GM12878 (cell line): ENCODE results near the gene FGF12. TPM values are rescaled to one million over a fixed set of nuclear protein-coding genes. Genes with fewer than 3 reads are reported as not detected.

Experiments
- ATAC-seq: fragments of 200-7000 bp; cut with Tn5 transposase; 3 replicates; pipeline ENCODE4 v1.9.1; 2020; ENCODE audit warnings: mild to moderate bottlenecking, moderate library complexity
- BruUV-seq: library from RNA; stranded (reverse); fragments of 400-500 nt; replicated peaks from 2 replicates; lab custom pipeline; 2021; lab: Mats Ljungman, UMichigan
- CTCF ChIA-PET: fragments of 300-600 bp; sonication (Branson Sonifier 250); formaldehyde crosslinking; extraction: SDS; loops from one replicate; lab custom pipeline; 2021; ENCODE audit warnings: inconsistent platforms; lab: Yijun Ruan, JAX
- POLR2A ChIA-PET: fragments of 350-600 bp; formaldehyde crosslinking; extraction: SDS; loops from one replicate; lab custom pipeline; 2021; ENCODE audit warnings: inconsistent platforms; lab: Charles Lee
- RAD21 ChIA-PET: fragments of 300-600 bp; sonication (Branson Sonifier 250); formaldehyde crosslinking; loops from one replicate; lab custom pipeline; 2023; ENCODE audit warnings: antibody characterized with exemption; ENCODE audit not compliant: unreplicated experiment; lab: Charles Lee
- SMC1A ChIA-PET: fragments of 300-600 bp; sonication (Branson Sonifier 250); formaldehyde crosslinking; loops from one replicate; lab custom pipeline; 2023; ENCODE audit not compliant: unreplicated experiment, uncharacterized antibody; lab: Charles Lee
- DNase-seq: peaks from one replicate; pipeline ENCODE4 v3.0.0-alpha.2; 2011; ENCODE audit warnings: low read depth, low spot score
- FAIRE-seq: peaks from 3 replicates; lab custom pipeline; 2011; peaks lifted over from hg19 to GRCh38; lab: Jason Lieb, UNC
- H2AFZ ChIP-seq: 2 replicates; pipeline ENCODE4 v1.6.0; 2011; ENCODE audit warnings: low read depth, low read length, control low read depth; ENCODE audit not compliant: control insufficient read depth
- H3K27ac ChIP-seq: 2 replicates; pipeline ENCODE4 v1.5.1; 2011; ENCODE audit warnings: control low read depth; ENCODE audit not compliant: control insufficient read depth, insufficient read depth
- H3K27me3 ChIP-seq, 2 experiments: replicated peaks in 1 of 2; 2 replicates each; pipeline versions ENCODE4 v1.6.0 to v1.6.1; 2011; ENCODE audit warnings: low read length in 1 of 2; ENCODE audit not compliant: control insufficient read depth in 2 of 2, insufficient read depth in 2 of 2
- H3K36me3 ChIP-seq, 2 experiments: 2 replicates each; pipeline ENCODE4 v1.5.1; 2011; ENCODE audit warnings: low read length in 1 of 2; ENCODE audit not compliant: control insufficient read depth in 2 of 2, insufficient read depth in 2 of 2
- H3K4me1 ChIP-seq: 2 replicates; pipeline ENCODE4 v1.6.1; 2011; ENCODE audit warnings: mild to moderate bottlenecking, low read length, moderate library complexity, mixed read lengths; ENCODE audit not compliant: control insufficient read depth, insufficient read depth
- H3K4me2 ChIP-seq: 2 replicates; pipeline ENCODE4 v1.6.0; 2011; ENCODE audit warnings: control low read depth; ENCODE audit not compliant: control insufficient read depth, insufficient read depth
- H3K4me3 ChIP-seq: fragments of 200-600 bp; sonication (generic); 2 replicates; pipeline ENCODE4 v1.5.1; 2016
- H3K79me2 ChIP-seq: 2 replicates; pipeline ENCODE4 v1.6.0; 2011; ENCODE audit warnings: low read length; ENCODE audit not compliant: control insufficient read depth, insufficient read depth
- H3K9ac ChIP-seq: 2 replicates; pipeline ENCODE4 v1.8.0; 2011; ENCODE audit warnings: low read length, control low read depth, mixed read lengths; ENCODE audit not compliant: control insufficient read depth, insufficient read depth
- H3K9me3 ChIP-seq: replicated peaks from 3 replicates; pipeline ENCODE4 v1.5.1; 2011; ENCODE audit warnings: mild to moderate bottlenecking, low read length; ENCODE audit not compliant: control insufficient read depth, insufficient read depth
- H4K20me1 ChIP-seq: 2 replicates; pipeline ENCODE4 v1.6.0; 2011; ENCODE audit not compliant: control insufficient read depth, insufficient read depth
- CHD2 ChIP-seq: IDR thresholded peaks from 2 replicates; pipeline ENCODE4 v1.6.1; 2011; ENCODE audit warnings: low read depth, low read length, improper control_type of control experiment, borderline replicate concordance
- EP300 ChIP-seq, 2 experiments: fragments of 150-350 bp in 1 of 2; IDR thresholded peaks; 2 replicates each; pipeline ENCODE4 v1.6.1; 2011 to 2012; ENCODE audit warnings: low read depth in 2 of 2, low read length in 2 of 2, borderline replicate concordance in 1 of 2, improper control_type of control experiment in 1 of 2, inconsistent platforms in 1 of 2; ENCODE audit not compliant: control insufficient read depth in 1 of 2
- GABPA ChIP-seq: IDR thresholded peaks from 2 replicates; pipeline ENCODE4 v1.6.1; 2014; ENCODE audit warnings: antibody characterized with exemption, low read depth, mild to moderate bottlenecking, inconsistent platforms
- KDM1A ChIP-seq: fragments of 200-600 bp; sonication (generic); IDR thresholded peaks from 2 replicates; pipeline ENCODE4 v1.6.1; 2016; ENCODE audit warnings: borderline replicate concordance
- MEF2A ChIP-seq: IDR thresholded peaks from 2 replicates; pipeline ENCODE4 v1.6.1; 2011; ENCODE audit warnings: low read depth, mild to moderate bottlenecking, low read length, moderate library complexity; ENCODE audit not compliant: insufficient read depth
- MXI1 ChIP-seq: fragments of 150-350 bp; IDR thresholded peaks from 2 replicates; pipeline ENCODE4 v1.6.1; 2011; ENCODE audit warnings: low read depth, mild to moderate bottlenecking, inconsistent platforms, low read length, improper control_type of control experiment
- POLR2A ChIP-seq: IDR thresholded peaks from 2 replicates; pipeline ENCODE4 v1.6.1; 2011; ENCODE audit warnings: low read depth, mild to moderate bottlenecking, low read length
- RAD21 ChIP-seq: IDR thresholded peaks from 2 replicates; pipeline ENCODE4 v1.6.1; 2011; ENCODE audit warnings: mild to moderate bottlenecking, low read depth, low read length, moderate library complexity; ENCODE audit not compliant: insufficient read depth
- TARDBP ChIP-seq: IDR thresholded peaks from 2 replicates; pipeline ENCODE4 v1.6.1; 2016; ENCODE audit warnings: borderline replicate concordance
- ZNF622 ChIP-seq: fragments of 450-650 bp; IDR thresholded peaks from 2 replicates; pipeline ENCODE4 v1.6.1; 2017; ENCODE audit warnings: mild to moderate bottlenecking, inconsistent platforms
- ZNF687 ChIP-seq: fragments of 450-650 bp; IDR thresholded peaks from 2 replicates; pipeline ENCODE4 v1.6.1; 2017; ENCODE audit warnings: mild to moderate bottlenecking, moderate library complexity
- WGBS: methylation state at CpG from one replicate; pipeline ENCODE4 v1.1.6; 2016; ENCODE audit warnings: low lambda C conversion rate; ENCODE audit not compliant: insufficient replicate concordance, insufficient coverage; ENCODE audit errors: missing lambda C conversion rate; 5-methylcytosine and 5-hydroxymethylcytosine counted together
- in situ Hi-C: fragments of 300-500 bp; cut with MboI; formaldehyde crosslinking; loops from 9 replicates; pipeline ENCODE4 v1.14.3; 2018; ENCODE audit warnings: mixed read lengths
- intact Hi-C: fragments of 100-400 bp; cut with micrococcal nuclease; formaldehyde crosslinking; loops from one replicate; pipeline ENCODE4 v1.14.2; 2022; ENCODE audit not compliant: unreplicated experiment
- polyA plus RNA-seq, 11 experiments: library from polyadenylated mRNA; depleted of rRNA in 4 of 11; unstranded in 6 of 11; stranded (reverse) in 5 of 11; fragments of >200 nt; fragmentation: Nextera tagmentation in 4 of 11; fragmentation: Illumina TruSeq in 1 of 11; extraction: Ambion mirVana in 4 of 11; extraction: Trizol in 1 of 11; gene quantifications; 1 replicate in 1 of 11; 2 replicates in 10 of 11; pipeline versions ENCODE4 v1.2.1 to v1.2.3, GENCODE V29; 2011 to 2016; ENCODE audit warnings: inconsistent platforms in 2 of 11, missing spikeins in 2 of 11, low read depth in 1 of 11
- total RNA-seq, 4 experiments: library from RNA; depleted of rRNA in 3 of 4; stranded (reverse); fragments of >200 nt in 3 of 4; fragmentation: Illumina TruSeq in 1 of 4; extraction: Trizol in 1 of 4; gene quantifications; 2 replicates each; pipeline versions ENCODE4 v1.2.1 to v1.2.3, GENCODE V29; 2013 to 2021

FGF12 gene
- total and polyA plus RNA-seq, 10 of the 15 experiments (the other 5 are each of a cell fraction or from before 2014, with no cell fraction given): 0.03 to 0.43 (median 0.13) TPM; not detected in 7

- intact Hi-C loops: no loop called here
Observed at GRCh38 chr3:192354687-192355086, 372.7 kb downstream of the FGF12 start.

More at GRCh38 chr3:192354687-192355086, 372.7 kb downstream of the FGF12 start:
- Histone ChIP-seq H3K27me3 (no peaks in the 10 kb centered on the region), H3K79me2 (no peaks in the 10 kb centered on the region), H3K4me1 (no peaks in the 10 kb centered on the region), H2AFZ (no peak overlapping the region), H4K20me1 (no peaks in the 10 kb centered on the region), H3K36me3 (no peaks in the 10 kb centered on the region), H3K27ac (no peak overlapping the region), H3K9ac (no peak overlapping the region), H3K9me3 (no peaks in the 10 kb centered on the region), H3K4me3 (no peak overlapping the region), H3K4me2 (no peak overlapping the region)
- ChIA-PET POLR2A (no interaction called here), CTCF (no interaction called here), RAD21 (no interaction called here), SMC1A (no interaction called here)
- no TSS peak for BruUV-seq
- no peak for DNase-seq
- ATAC-seq: no peak
- 18% methylated on average over 7 of the region's 7 CpGs for WGBS
- no peak for TF ChIP-seq KDM1A
- TF ChIP-seq MXI1: no peak
- TF ChIP-seq ZNF622: no peak
- TF ChIP-seq POLR2A: no peak
- no peak for TF ChIP-seq GABPA
- TF ChIP-seq CHD2: no peak
- no peak for TF ChIP-seq EP300 (IDR thresholded peaks at IDR 0.05; ENCODE audit: borderline replicate concordance in 1 of 2, control insufficient read depth in 1 of 2, low read depth in 2 of 2, low read length in 2 of 2)
- TF ChIP-seq ZNF687: no peak
- no peak for TF ChIP-seq TARDBP
- no peak for TF ChIP-seq RAD21
- no peak for TF ChIP-seq MEF2A
- in situ Hi-C loops: no loop called here
- FAIRE-seq: no peak
